GM18526 (cell line): Measurements from ENCODE around the gene FBH1.

Source experiments
- POLR2A ChIP-seq: IDR thresholded peaks from 3 replicates; pipeline ENCODE4 v1.6.1; 2011; ENCODE audit not compliant: insufficient read length; ENCODE audit errors: extremely low read depth

The FBH1 gene

GRCh38 chr10:5927306-5927705, 37.3 kb downstream of the FBH1 start:
- no peak for TF ChIP-seq POLR2A

- no peak for TF ChIP-seq POLR2A
These were observed 39.4 kb downstream of the FBH1 start for GRCh38 chr10:5929442-5929841.

GRCh38 chr10:5930272-5930671, 40.2 kb downstream of the FBH1 start:
- no peak for TF ChIP-seq POLR2A

GRCh38 chr10:5932345-5932744, 42.3 kb downstream of the FBH1 start:
- TF ChIP-seq POLR2A = no peak

- TF ChIP-seq POLR2A = no peak
These were observed 44.0 kb downstream of the FBH1 start for GRCh38 chr10:5933909-5934546.

GRCh38 chr10:5935628-5936027, 45.6 kb downstream of the FBH1 start:
- TF ChIP-seq POLR2A = no peak

- TF ChIP-seq POLR2A = no peak
These were observed 47.0 kb downstream of the FBH1 start for GRCh38 chr10:5937016-5937415.

GRCh38 chr10:5938291-5938690, 48.2 kb downstream of the FBH1 start:
- TF ChIP-seq POLR2A = no peak

- no peak for TF ChIP-seq POLR2A
These were observed 50.8 kb downstream of the FBH1 start for GRCh38 chr10:5940807-5941218.

GRCh38 chr10:5941579-5941978, 51.5 kb downstream of the FBH1 start:
- TF ChIP-seq POLR2A = no peak

- TF ChIP-seq POLR2A = no peak
These were observed 52.0 kb downstream of the FBH1 start for GRCh38 chr10:5942001-5942400.

GRCh38 chr10:5942474-5942873, 52.4 kb downstream of the FBH1 start:
- TF ChIP-seq POLR2A = no peak

GRCh38 chr10:5943536-5943935, 53.5 kb downstream of the FBH1 start:
- TF ChIP-seq POLR2A = no peak

GRCh38 chr10:5944389-5945189, 54.5 kb downstream of the FBH1 start:
- TF ChIP-seq POLR2A = no peak

GRCh38 chr10:5945190-5945509, 55.1 kb downstream of the FBH1 start:
- no peak for TF ChIP-seq POLR2A

GRCh38 chr10:5945561-5946418, 55.7 kb downstream of the FBH1 start:
- no peak for TF ChIP-seq POLR2A
